AG04450 (cell line): ENCODE measurements around the gene CBL. TPM values are rescaled to one million over a fixed set of nuclear protein-coding genes. Genes with fewer than 3 reads are reported as not detected.

ENCODE experiments used
- CTCF ChIA-PET: fragments of 300-600, 350-600 bp; formaldehyde crosslinking; extraction: SDS; loops from one replicate; lab custom pipeline; 2022; ENCODE audit warnings: antibody characterized with exemption, inconsistent platforms; lab: Charles Lee
- POLR2A ChIA-PET: fragments of 350-600 bp; formaldehyde crosslinking; extraction: SDS; loops from one replicate; lab custom pipeline; 2021; ENCODE audit warnings: antibody characterized with exemption, inconsistent platforms; lab: Yijun Ruan, JAX
- DNase-seq: peaks from one replicate; pipeline ENCODE4 v3.0.0-alpha.2; 2011; ENCODE audit warnings: low read depth, low spot score
- H3K27ac ChIP-seq: one replicate; pipeline ENCODE4 v1.5.1; 2012; ENCODE audit warnings: low read depth, low read length, control low read depth
- H3K27me3 ChIP-seq: one replicate; pipeline ENCODE4 v1.6.0; 2012; ENCODE audit warnings: low read length; ENCODE audit not compliant: control insufficient read depth, insufficient read depth
- H3K4me3 ChIP-seq: 2 replicates; pipeline ENCODE4 v1.5.1; 2011; ENCODE audit warnings: mild to moderate bottlenecking, low read depth, low read length, control low read depth
- H3K9me3 ChIP-seq: 2 replicates; pipeline ENCODE4 v1.5.1; 2012; ENCODE audit warnings: low read length; ENCODE audit not compliant: control insufficient read depth, insufficient read depth
- CTCF ChIP-seq: IDR thresholded peaks from 2 replicates; pipeline ENCODE4 v1.5.1; 2011; ENCODE audit warnings: low read depth, low read length, control low read depth, inconsistent platforms
- polyA plus RNA-seq: library from polyadenylated mRNA; depleted of rRNA; stranded (reverse); fragments of >200 nt; gene quantifications from 2 replicates; pipeline ENCODE4 v1.2.3, GENCODE V29; 2011

Gene CBL
- polyA plus RNA-seq, 1 experiment: 24.3 TPM

- no peak for TF ChIP-seq CTCF
- no peak overlapping the region for H3K27ac ChIP-seq
- H3K4me3 ChIP-seq: no peak overlapping the region
- POLR2A ChIA-PET: no interaction called here
- CTCF ChIA-PET: interaction anchor here (1.3 to 6.3 kb wide), 2 partner anchors 8 to 10 kb away, joined by 5 to 55 read pairs; no protein-coding TSS in a partner anchor
- DNase-seq: no peak
- no peaks in the 10 kb centered on the region for H3K27me3 ChIP-seq
- no peaks in the 10 kb centered on the region; the same call in 1 of the 2 replicates for H3K9me3 ChIP-seq
Observed at GRCh38 chr11:119332111-119332765, 126.1 kb downstream of the CBL start.

- Histone ChIP-seq H3K27ac (peak within 1 kb of the TSS; percentile 57), H3K4me3 (peak within 1 kb of the TSS; percentile 94), H3K27me3 (no peaks in the 10 kb centered on the region), H3K9me3 (no peaks in the 10 kb centered on the region; the same call in 1 of the 2 replicates)
- POLR2A ChIA-PET: interaction anchor here (1.3 kb wide), 2 partner anchors 13 to 18 kb away, joined by 3 to 5 read pairs; partner anchors contain the start of gene MCAM
- DNase-seq: peak; percentile 93
- TF ChIP-seq CTCF: no peak
- CTCF ChIA-PET: interaction anchor here (0.6 to 6.3 kb wide), 3 partner anchors 12 to 128 kb away, joined by 5 to 55 read pairs (median 7); partner anchors contain the start of gene CBL
Observed at GRCh38 chr11:119334174-119334930, 128.2 kb downstream of the CBL start, which contains the start of gene RNF26. TSS of gene RNF26 (plus strand) at chr11:119334527. CDS start at chr11:119335123, 596 bp downstream.

GRCh38 chr11:119335091-119335654, 129.0 kb downstream of the CBL start:
- Histone ChIP-seq H3K9me3 (no peaks in the 10 kb centered on the region; the same call in 1 of the 2 replicates), H3K4me3 (peak overlapping the region; percentile 94), H3K27me3 (no peaks in the 10 kb centered on the region), H3K27ac (no peak overlapping the region)
- POLR2A ChIA-PET: interaction anchor here (0.6 kb wide), 1 partner anchor 274 kb away, joined by 6 read pairs; no protein-coding TSS in a partner anchor
- DNase-seq: no peak
- CTCF ChIA-PET: interaction anchor here (0.6 to 6.3 kb wide), 3 partner anchors 13 to 129 kb away, joined by 5 to 55 read pairs (median 7); partner anchors contain the start of gene CBL
- TF ChIP-seq CTCF: no peak

- H3K4me3 ChIP-seq: peak overlapping the region; percentile 94
- ChIA-PET CTCF (interaction anchor here (2.3 to 6.3 kb wide), 2 partner anchors 14 to 20 kb away, joined by 7 to 55 read pairs; no protein-coding TSS in a partner anchor), POLR2A (interaction anchor here (0.6 kb wide), 1 partner anchor 275 kb away, joined by 6 read pairs; no protein-coding TSS in a partner anchor)
- TF ChIP-seq CTCF: no peak
- no peaks in the 10 kb centered on the region; the same call in 1 of the 2 replicates for H3K9me3 ChIP-seq
- H3K27ac ChIP-seq: no peak overlapping the region
- H3K27me3 ChIP-seq: no peaks in the 10 kb centered on the region
- DNase-seq: no peak
Observed at GRCh38 chr11:119335655-119336543, 129.8 kb downstream of the CBL start.
